Suppressor macrophage (primary cell): ENCODE data around the gene VCL.
"Not testable (repeated sequence)": the region's sequence is repeated elsewhere in the genome, so short reads cannot be mapped to it uniquely, and the experiment has no call there.

Experiments
- DNase-seq, 4 experiments: peaks; one replicate each; pipeline ENCODE4 v3.0.0-alpha.2; 2020 to 2022

Gene VCL

GRCh38 chr10:74111799-74112198, 113.9 kb downstream of the VCL start:
- no peak for DNase-seq

- no peak for DNase-seq
Measured at GRCh38 chr10:74113546-74113945, 115.6 kb downstream of the VCL start.

- DNase-seq, result peak; percentile 13 to 30 (median 25)
Measured at GRCh38 chr10:74114041-74114448, 116.1 kb downstream of the VCL start.

GRCh38 chr10:74117738-74118137, 119.8 kb downstream of the VCL start:
- no peak for DNase-seq

- DNase-seq, result no peak
Measured at GRCh38 chr10:74118804-74119203, 120.9 kb downstream of the VCL start.

GRCh38 chr10:74120911-74121310, 123.0 kb downstream of the VCL start:
- DNase-seq, result no peak

- DNase-seq, result no peak
Measured at GRCh38 chr10:74121368-74121767, 123.5 kb downstream of the VCL start.

- no peak for DNase-seq
Measured at GRCh38 chr10:74122060-74122459, 124.1 kb downstream of the VCL start.

GRCh38 chr10:74123081-74123480, 125.2 kb downstream of the VCL start:
- peak; percentile 35 to 58 (median 54) for DNase-seq

- no peak for DNase-seq
Measured at GRCh38 chr10:74133923-74134820, 136.3 kb downstream of the VCL start.

GRCh38 chr10:74135452-74135851, 137.5 kb downstream of the VCL start:
- DNase-seq, result no peak

GRCh38 chr10:74137992-74138391, 140.1 kb downstream of the VCL start:
- DNase-seq, result no peak

GRCh38 chr10:74138596-74138995, 140.7 kb downstream of the VCL start:
- peak in 3 of 4 experiments; percentile 27 to 44 (median 41) for DNase-seq

- no peak for DNase-seq
Measured at GRCh38 chr10:74139981-74140380, 142.1 kb downstream of the VCL start.

- no peak for DNase-seq
Measured at GRCh38 chr10:74140553-74140952, 142.6 kb downstream of the VCL start.

- DNase-seq, result no peak
Measured at GRCh38 chr10:74145133-74145532, 147.2 kb downstream of the VCL start.

- not testable (repeated sequence) for DNase-seq
Measured at GRCh38 chr10:74146980-74147379, 149.1 kb downstream of the VCL start.

- peak in 1 of 4 experiments; percentile 90 for DNase-seq
Measured at GRCh38 chr10:74150204-74150989, 152.5 kb downstream of the VCL start, which contains the start of gene AP3M1. AP3M1 (minus strand) TSS chr10:74150828; CDS start chr10:74138379, 12,449 bp downstream.

GRCh38 chr10:74150990-74151878, 153.3 kb downstream of the VCL start, which contains the start of gene ADK:
ADK (plus strand) TSS chr10:74151221; CDS start chr10:74151279, 58 bp downstream.
- DNase-seq, result peak; percentile 98 to 99 (median 99)

GRCh38 chr10:74151879-74152722, 154.2 kb downstream of the VCL start:
- no peak for DNase-seq

- DNase-seq, result no peak
Measured at GRCh38 chr10:74153123-74153522, 155.2 kb downstream of the VCL start.
